Activated CD8-positive, alpha-beta memory T cell treated with anti-CD3 and anti-CD28 coated beads, Interleukin-2, amount 10 ng/mL, durations not matched to agents 7 days and 5 days (primary cell): Measurements from ENCODE around the gene PITRM1. TPM values are rescaled to one million over a fixed set of nuclear protein-coding genes. Genes with fewer than 3 reads are reported as not detected.
"Not testable (repeated sequence)": the region's sequence is repeated elsewhere in the genome, so short reads cannot be mapped to it uniquely, and the experiment has no call there.

Source experiments
- ATAC-seq: fragments of 150-1000 bp; cut with Tn5 transposase; one replicate; pipeline ENCODE4 v1.10.0; 2021; ENCODE audit warnings: moderate library complexity
- CTCF ChIA-PET: fragments of 350-600 bp; sonication (Branson Sonifier 250); formaldehyde crosslinking; loops from one replicate; lab custom pipeline; 2021; ENCODE audit warnings: antibody characterized with exemption; lab: Charles Lee
- DNase-seq: peaks from one replicate; pipeline ENCODE4 v3.0.0-alpha.2; 2020
- H3K27ac Mint-ChIP-seq: one replicate; pipeline ENCODE4 v1.8.0; 2021; ENCODE audit warnings: mild to moderate bottlenecking, mixed read lengths
- H3K27me3 Mint-ChIP-seq: one replicate; pipeline ENCODE4 v1.8.0; 2021; ENCODE audit warnings: mixed read lengths
- H3K36me3 Mint-ChIP-seq: one replicate; pipeline ENCODE4 v1.8.0; 2021; ENCODE audit warnings: mild to moderate bottlenecking, mixed read lengths
- H3K4me1 Mint-ChIP-seq: one replicate; pipeline ENCODE4 v1.8.0; 2021; ENCODE audit warnings: mixed read lengths
- H3K4me3 Mint-ChIP-seq: one replicate; pipeline ENCODE4 v1.8.0; 2021; ENCODE audit warnings: mild to moderate bottlenecking, moderate library complexity, mixed read lengths
- H3K9me3 Mint-ChIP-seq: one replicate; pipeline ENCODE4 v1.8.0; 2022; ENCODE audit warnings: low read depth, mixed read lengths
- total RNA-seq, 2 experiments: library from RNA; stranded (reverse); gene quantifications; one replicate each; pipeline ENCODE4 v1.2.3, GENCODE V29; 2021

PITRM1 gene, protein sequence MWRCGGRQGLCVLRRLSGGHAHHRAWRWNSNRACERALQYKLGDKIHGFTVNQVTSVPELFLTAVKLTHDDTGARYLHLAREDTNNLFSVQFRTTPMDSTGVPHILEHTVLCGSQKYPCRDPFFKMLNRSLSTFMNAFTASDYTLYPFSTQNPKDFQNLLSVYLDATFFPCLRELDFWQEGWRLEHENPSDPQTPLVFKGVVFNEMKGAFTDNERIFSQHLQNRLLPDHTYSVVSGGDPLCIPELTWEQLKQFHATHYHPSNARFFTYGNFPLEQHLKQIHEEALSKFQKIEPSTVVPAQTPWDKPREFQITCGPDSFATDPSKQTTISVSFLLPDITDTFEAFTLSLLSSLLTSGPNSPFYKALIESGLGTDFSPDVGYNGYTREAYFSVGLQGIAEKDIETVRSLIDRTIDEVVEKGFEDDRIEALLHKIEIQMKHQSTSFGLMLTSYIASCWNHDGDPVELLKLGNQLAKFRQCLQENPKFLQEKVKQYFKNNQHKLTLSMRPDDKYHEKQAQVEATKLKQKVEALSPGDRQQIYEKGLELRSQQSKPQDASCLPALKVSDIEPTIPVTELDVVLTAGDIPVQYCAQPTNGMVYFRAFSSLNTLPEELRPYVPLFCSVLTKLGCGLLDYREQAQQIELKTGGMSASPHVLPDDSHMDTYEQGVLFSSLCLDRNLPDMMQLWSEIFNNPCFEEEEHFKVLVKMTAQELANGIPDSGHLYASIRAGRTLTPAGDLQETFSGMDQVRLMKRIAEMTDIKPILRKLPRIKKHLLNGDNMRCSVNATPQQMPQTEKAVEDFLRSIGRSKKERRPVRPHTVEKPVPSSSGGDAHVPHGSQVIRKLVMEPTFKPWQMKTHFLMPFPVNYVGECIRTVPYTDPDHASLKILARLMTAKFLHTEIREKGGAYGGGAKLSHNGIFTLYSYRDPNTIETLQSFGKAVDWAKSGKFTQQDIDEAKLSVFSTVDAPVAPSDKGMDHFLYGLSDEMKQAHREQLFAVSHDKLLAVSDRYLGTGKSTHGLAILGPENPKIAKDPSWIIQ
- total RNA-seq: 10 to 100 TPM; 65.3 to 71.3 TPM

DNA sequence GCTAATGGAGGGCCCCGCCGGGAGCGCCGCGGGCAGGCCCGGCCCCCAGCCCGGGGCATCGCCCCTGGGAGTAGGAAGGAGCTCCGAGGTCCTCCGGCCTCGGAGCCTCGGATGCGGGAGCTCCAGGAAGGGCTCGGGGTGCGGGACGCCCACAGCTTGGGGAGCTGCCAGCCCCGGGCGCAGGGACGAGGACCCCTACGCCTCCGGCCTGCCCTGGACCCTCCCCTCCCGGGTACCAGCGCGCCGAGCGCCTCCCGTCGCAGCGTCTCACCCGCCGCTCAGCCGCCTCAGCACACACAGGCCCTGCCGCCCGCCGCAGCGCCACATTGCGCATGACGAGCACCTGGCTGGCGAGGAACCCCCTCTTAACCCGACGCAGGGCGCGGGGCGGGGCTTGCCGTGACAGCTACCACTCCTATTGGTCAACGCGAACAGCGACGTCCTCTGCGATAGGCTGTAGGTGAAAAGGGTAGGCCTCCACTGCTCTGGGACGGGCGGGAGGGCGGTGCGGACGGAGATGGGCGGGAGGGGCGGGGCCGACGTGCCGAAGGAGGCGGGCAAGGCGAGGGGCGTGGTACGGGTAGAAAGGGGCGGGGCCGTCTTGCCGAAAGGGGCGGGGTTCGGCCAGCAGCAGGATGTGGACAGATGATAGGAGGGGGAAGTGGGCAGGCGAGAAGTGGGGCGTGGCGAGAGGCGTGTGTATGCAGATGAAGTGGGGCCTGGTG, at the start of gene PITRM1:
Gene PITRM1 (minus strand): TSS at position 337 of the 725 bp plus-strand sequence. CDS start 10 bp downstream, at position 327.
- peaks cover 22% of the 10 kb centered on the region for H3K36me3 Mint-ChIP-seq
- peak within 1 kb of the TSS; percentile 71 for H3K4me3 Mint-ChIP-seq
- H3K27me3 Mint-ChIP-seq: peaks cover 30% of the 10 kb centered on the region
- ATAC-seq (peak; percentile 95), DNase-seq (peak; percentile 99)
- CTCF ChIA-PET: interaction anchor here (0.7 to 1.8 kb wide), 4 partner anchors 8 to 25 kb away, joined by 3 to 4 read pairs (median 4); no protein-coding TSS in a partner anchor
- H3K27ac Mint-ChIP-seq: peak within 1 kb of the TSS; percentile 88
- no peaks in the 10 kb centered on the region for H3K9me3 Mint-ChIP-seq
- peaks cover 22% of the 10 kb centered on the region for H3K4me1 Mint-ChIP-seq

DNA sequence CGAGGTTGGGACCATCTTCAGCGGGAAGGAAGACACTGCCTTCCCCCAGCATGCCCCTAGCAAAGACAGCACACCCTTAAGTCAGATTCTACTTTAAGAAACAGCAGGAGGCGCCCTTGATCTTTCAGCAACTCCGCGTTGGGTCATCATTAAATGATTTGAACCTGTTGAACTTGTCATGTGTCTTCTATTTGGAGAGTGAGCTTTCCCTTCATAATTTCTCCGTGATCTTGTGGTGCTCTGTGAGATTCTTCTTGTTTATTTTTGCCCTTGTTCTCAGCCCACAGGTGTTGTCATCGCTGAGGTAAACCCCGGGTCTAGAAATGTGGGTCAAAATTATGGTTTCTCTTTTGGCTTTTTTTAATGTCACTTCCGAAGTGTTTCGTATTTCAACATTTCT, 49.5 kb upstream of the PITRM1 start:
- H3K27me3 Mint-ChIP-seq: peaks cover 20% of the 10 kb centered on the region
- H3K4me1 Mint-ChIP-seq: peaks cover 8% of the 10 kb centered on the region
- no peak for ATAC-seq
- H3K27ac Mint-ChIP-seq: no peak overlapping the region
- H3K4me3 Mint-ChIP-seq: no peak overlapping the region
- H3K36me3 Mint-ChIP-seq: peaks cover 3% of the 10 kb centered on the region
- DNase-seq: no peak
- CTCF ChIA-PET: interaction anchor here (1.2 kb wide), 1 partner anchor 26 kb away, joined by 5 read pairs; no protein-coding TSS in a partner anchor
- no peaks in the 10 kb centered on the region for H3K9me3 Mint-ChIP-seq

- ATAC-seq, H3K9me3 Mint-ChIP-seq, CTCF ChIA-PET, H3K4me1 Mint-ChIP-seq, H3K36me3 Mint-ChIP-seq, DNase-seq, H3K4me3 Mint-ChIP-seq, H3K27ac Mint-ChIP-seq: not testable (repeated sequence)
- peaks cover 15% of the 10 kb centered on the region for H3K27me3 Mint-ChIP-seq
Measured at GRCh38 chr10:3221601-3222000, 49.0 kb upstream of the PITRM1 start.

DNA sequence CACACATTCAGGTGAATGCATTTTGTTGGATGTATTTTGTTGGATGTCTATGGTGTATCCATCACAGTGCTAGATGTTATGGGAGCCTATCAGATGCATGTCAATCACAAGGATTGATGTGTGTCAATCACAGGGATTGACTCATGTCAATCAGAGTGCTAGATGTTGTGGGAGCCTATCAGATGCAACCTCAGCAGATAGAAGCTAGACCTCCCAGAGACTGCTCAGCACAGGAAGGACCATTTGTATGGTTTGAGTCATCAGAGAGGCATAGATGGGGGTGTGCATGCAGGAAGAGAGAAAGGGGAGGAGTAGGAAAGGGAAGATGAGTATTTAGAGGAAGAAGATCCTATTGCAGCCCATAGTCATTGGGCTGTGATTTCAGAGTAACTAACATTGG, 48.3 kb upstream of the PITRM1 start:
- no peak overlapping the region for H3K27ac Mint-ChIP-seq
- DNase-seq: no peak
- CTCF ChIA-PET: no interaction called here

DNA sequence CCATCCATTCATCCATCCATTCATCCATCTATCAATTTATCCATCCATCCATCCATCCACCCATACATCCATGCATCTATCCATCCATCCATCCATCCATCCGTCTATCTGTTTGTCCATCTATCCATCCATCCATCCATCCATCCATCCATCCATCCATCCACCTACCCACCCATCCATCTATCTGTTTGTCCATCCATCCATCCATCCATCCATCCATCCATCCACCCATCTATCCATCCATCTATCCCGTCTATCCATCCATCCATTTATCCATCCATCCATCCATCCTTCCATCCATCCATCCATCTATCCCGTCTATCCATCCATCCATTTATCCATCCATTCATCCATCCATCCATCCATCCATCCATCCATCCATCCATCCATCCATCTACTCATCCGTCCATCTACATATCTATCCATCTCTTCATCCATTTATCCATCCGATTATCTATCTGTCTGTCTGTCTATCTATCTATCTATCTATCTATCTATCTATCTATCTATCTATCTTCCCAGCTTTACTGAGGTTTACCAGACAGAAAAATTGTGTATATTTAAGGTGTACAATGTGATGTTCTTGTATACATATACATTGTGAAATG, 46.5 kb upstream of the PITRM1 start:
- H3K4me3 Mint-ChIP-seq, H3K9me3 Mint-ChIP-seq, ATAC-seq, DNase-seq, H3K36me3 Mint-ChIP-seq, H3K27ac Mint-ChIP-seq, H3K4me1 Mint-ChIP-seq: not testable (repeated sequence)
- H3K27me3 Mint-ChIP-seq: peaks cover 27% of the 10 kb centered on the region
- CTCF ChIA-PET: interaction anchor here (0.6 kb wide), 1 partner anchor 37 kb away, joined by 3 read pairs; no protein-coding TSS in a partner anchor

More for the DNA sequence above, 48.3 kb upstream of the PITRM1 start:
- Mint-ChIP-seq H3K9me3 (no peaks in the 10 kb centered on the region), H3K4me1 (peaks cover 6% of the 10 kb centered on the region), H3K27me3 (peaks cover 21% of the 10 kb centered on the region), H3K36me3 (peaks cover 3% of the 10 kb centered on the region), H3K4me3 (no peak overlapping the region)
- peak; percentile 45 for ATAC-seq

DNA sequence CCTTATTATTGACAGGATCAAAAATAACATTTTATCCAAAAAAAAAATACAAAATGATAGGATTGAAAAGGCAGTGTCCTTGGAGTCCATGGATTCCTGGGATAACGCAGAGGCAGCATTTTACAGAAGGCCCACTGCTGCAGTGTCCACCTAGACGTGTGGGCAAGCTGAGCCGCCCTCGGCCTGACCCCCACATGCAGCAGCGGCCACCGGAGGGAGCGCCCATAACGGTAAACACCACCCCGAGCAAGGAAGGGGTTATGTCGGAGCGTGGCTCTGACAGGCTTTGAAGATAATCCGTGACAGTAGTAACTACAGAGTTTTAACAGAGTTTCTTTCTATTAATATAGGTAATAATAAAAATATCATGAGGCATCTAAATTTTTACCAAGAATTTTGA, 45.3 kb upstream of the PITRM1 start:
- DNase-seq (no peak), ATAC-seq (no peak)
- Mint-ChIP-seq H3K4me1 (peaks cover 6% of the 10 kb centered on the region), H3K9me3 (no peaks in the 10 kb centered on the region), H3K36me3 (no peaks in the 10 kb centered on the region), H3K27ac (no peak overlapping the region), H3K4me3 (no peak overlapping the region), H3K27me3 (peaks cover 34% of the 10 kb centered on the region)
- CTCF ChIA-PET: no interaction called here

DNA sequence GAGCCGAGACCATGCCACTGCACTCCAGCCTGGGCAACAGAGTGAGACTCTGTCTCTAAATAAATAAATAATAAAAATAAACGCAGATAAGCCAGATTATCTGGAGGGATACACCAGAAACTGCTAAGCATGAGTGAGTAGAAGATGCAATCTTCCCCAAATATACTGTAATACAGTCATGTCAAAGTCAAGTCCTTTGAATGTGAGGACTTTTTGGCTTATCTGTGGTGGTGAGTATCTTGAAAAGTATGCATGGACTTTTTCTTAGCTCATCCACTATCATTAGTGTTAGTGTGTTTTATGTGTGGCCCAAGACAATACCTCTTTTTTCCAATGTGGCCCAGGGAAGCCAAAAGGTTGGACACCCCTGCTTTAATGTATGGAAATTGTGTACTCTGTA, 44.7 kb upstream of the PITRM1 start:
- H3K27ac Mint-ChIP-seq: no peak overlapping the region
- CTCF ChIA-PET: no interaction called here
- no peaks in the 10 kb centered on the region for H3K9me3 Mint-ChIP-seq
- no peak overlapping the region for H3K4me3 Mint-ChIP-seq
- DNase-seq: no peak
- H3K4me1 Mint-ChIP-seq: peaks cover 6% of the 10 kb centered on the region
- H3K36me3 Mint-ChIP-seq: no peaks in the 10 kb centered on the region
- peaks cover 34% of the 10 kb centered on the region for H3K27me3 Mint-ChIP-seq
- ATAC-seq: no peak

DNA sequence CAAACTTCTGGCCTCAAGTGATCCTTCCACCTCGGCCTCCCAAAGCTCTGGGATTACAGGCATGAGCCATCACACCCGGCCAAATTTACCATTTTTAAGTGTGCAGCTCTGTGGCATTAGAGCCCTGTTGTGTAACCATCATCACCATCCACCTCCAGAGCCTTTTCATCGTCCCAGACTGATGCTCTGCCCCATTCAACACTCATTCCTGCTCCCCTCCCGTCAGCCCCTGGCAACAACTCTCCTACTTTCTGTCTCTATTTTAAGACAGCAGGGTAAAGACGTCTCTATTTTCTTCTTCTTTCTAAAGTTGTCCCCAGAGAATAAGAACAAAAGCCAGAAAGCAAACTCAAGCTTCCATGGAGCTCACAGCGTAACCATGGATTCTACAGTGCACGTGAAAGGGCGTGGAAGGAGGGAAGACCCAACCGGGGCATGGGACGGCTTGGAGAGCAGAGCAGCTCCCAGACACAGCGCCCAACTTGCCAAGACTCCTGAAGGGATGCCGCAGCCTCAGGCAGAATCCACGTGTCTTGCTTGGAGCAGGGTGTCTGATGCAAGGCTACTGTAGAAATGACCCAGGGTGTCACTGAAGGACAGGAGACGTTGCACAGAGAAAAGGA, 42.7 kb upstream of the PITRM1 start:
- CTCF ChIA-PET: no interaction called here
- H3K9me3 Mint-ChIP-seq: no peaks in the 10 kb centered on the region
- H3K4me3 Mint-ChIP-seq: no peak overlapping the region
- H3K4me1 Mint-ChIP-seq: no peaks in the 10 kb centered on the region
- H3K27ac Mint-ChIP-seq: no peak overlapping the region
- peaks cover 38% of the 10 kb centered on the region for H3K27me3 Mint-ChIP-seq
- H3K36me3 Mint-ChIP-seq: no peaks in the 10 kb centered on the region
- ATAC-seq (no peak), DNase-seq (no peak)

DNA sequence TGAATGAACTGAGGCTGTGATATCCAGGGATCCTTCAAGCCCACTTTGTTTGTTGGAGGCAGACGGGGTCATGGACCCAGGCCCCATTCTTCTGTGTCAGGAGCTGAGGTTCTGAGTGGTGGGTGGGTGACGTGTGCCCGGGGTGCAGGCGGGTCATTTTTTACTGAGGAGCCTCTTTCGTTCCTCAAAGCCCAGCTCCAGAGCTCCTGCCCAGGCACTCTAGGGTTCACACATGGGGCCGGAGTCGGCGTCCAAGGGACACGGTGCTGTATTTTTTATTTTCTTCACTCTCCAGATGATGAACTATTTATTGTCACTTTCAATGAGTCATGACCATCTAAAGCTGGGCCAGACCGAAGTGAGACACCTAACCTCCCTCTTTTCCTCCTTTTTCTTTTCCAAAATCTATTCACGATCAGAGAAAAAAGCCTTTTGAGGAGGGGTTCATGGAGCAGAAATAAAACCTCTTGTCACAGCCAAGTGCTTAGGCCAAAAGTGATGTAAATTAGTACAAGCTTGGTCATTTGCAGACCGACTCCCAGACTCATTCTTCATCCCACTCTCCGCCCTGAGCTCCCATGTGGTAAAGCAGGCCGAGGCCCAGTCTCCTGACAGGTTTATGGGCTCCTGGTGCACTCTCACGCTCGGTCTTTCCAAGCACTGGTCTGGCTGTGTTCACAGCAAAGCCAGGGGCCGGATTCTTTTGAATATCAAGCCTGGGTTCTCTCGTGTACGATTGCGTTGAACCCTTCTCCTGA, 41.4 kb upstream of the PITRM1 start:
- no peak for ATAC-seq
- H3K4me3 Mint-ChIP-seq: no peak overlapping the region
- DNase-seq: no peak
- H3K9me3 Mint-ChIP-seq: no peaks in the 10 kb centered on the region
- CTCF ChIA-PET: no interaction called here
- H3K27me3 Mint-ChIP-seq: peaks cover 44% of the 10 kb centered on the region
- no peaks in the 10 kb centered on the region for H3K36me3 Mint-ChIP-seq
- H3K4me1 Mint-ChIP-seq: no peaks in the 10 kb centered on the region
- H3K27ac Mint-ChIP-seq: no peak overlapping the region

GRCh38 chr10:3213208-3213607, 40.6 kb upstream of the PITRM1 start:
- no peak overlapping the region for H3K4me3 Mint-ChIP-seq
- peaks cover 52% of the 10 kb centered on the region for H3K27me3 Mint-ChIP-seq
- no peaks in the 10 kb centered on the region for H3K36me3 Mint-ChIP-seq
- DNase-seq (no peak), ATAC-seq (no peak)
- no peaks in the 10 kb centered on the region for H3K9me3 Mint-ChIP-seq
- peaks cover 2% of the 10 kb centered on the region for H3K4me1 Mint-ChIP-seq
- CTCF ChIA-PET: no interaction called here
- H3K27ac Mint-ChIP-seq: no peak overlapping the region

GRCh38 chr10:3210251-3210877, 37.8 kb upstream of the PITRM1 start:
- Mint-ChIP-seq H3K4me1 (peaks cover 2% of the 10 kb centered on the region), H3K4me3 (no peak overlapping the region), H3K36me3 (no peaks in the 10 kb centered on the region), H3K27me3 (peaks cover 65% of the 10 kb centered on the region), H3K9me3 (no peaks in the 10 kb centered on the region), H3K27ac (no peak overlapping the region)
- DNase-seq: no peak
- ATAC-seq: no peak
- CTCF ChIA-PET: interaction anchor here (0.7 to 1.2 kb wide), 2 partner anchors 17 to 296 kb away, joined by 3 read pairs; no protein-coding TSS in a partner anchor
